B cell (primary cell): Measurements from ENCODE around the gene C20orf204. TPM values are rescaled to one million over a fixed set of nuclear protein-coding genes. Genes with fewer than 3 reads are reported as not detected.

Source experiments
- ATAC-seq: fragments of 200-7000 bp; cut with Tn5 transposase; one replicate; pipeline ENCODE4 v1.10.0; 2021; ENCODE audit warnings: low read depth, mild to moderate bottlenecking, moderate number of reproducible peaks, moderate library complexity
- CTCF ChIA-PET: fragments of 350-600 bp; sonication (Branson Sonifier 250); formaldehyde crosslinking; loops from one replicate; lab custom pipeline; 2021; ENCODE audit warnings: antibody characterized with exemption, inconsistent platforms; lab: Charles Lee
- POLR2A ChIA-PET: fragments of 350-600 bp; sonication (Branson Sonifier 250); formaldehyde crosslinking; loops from one replicate; lab custom pipeline; 2021; ENCODE audit warnings: antibody characterized with exemption; lab: Charles Lee
- DNase-seq: peaks from one replicate; pipeline ENCODE4 v3.0.0; 2013
- H2AFZ ChIP-seq: 2 replicates; pipeline ENCODE4 v1.6.1; 2012; ENCODE audit warnings: mild to moderate bottlenecking, low read depth, low read length; ENCODE audit not compliant: insufficient read depth, poor library complexity, severe bottlenecking
- H3K27ac ChIP-seq, 2 donors: 1 replicate in 1 of 2; 2 replicates in 1 of 2; pipeline ENCODE4 v1.5.1; 2012 to 2013; ENCODE audit warnings: low read length in 2 of 2, mild to moderate bottlenecking in 2 of 2, moderate library complexity in 1 of 2
- H3K27me3 ChIP-seq, 4 experiments: fragments of 200-600 bp in 1 of 4; sonication (generic) in 1 of 4; replicated peaks in 1 of 4; 1 replicate in 2 of 4; 2 replicates in 2 of 4; pipeline versions ENCODE4 v1.6.1 to v1.7.0; 2013 to 2016; ENCODE audit warnings: low read length in 3 of 4, mild to moderate bottlenecking in 2 of 4, mixed read lengths in 1 of 4, moderate library complexity in 1 of 4; ENCODE audit not compliant: insufficient read depth in 4 of 4, control insufficient read depth in 3 of 4; ENCODE audit errors: control extremely low read depth in 1 of 4
- H3K36me3 ChIP-seq, 2 experiments: replicated peaks in 1 of 2; 1 replicate in 1 of 2; 2 replicates in 1 of 2; pipeline versions ENCODE4 v1.6.1 to v1.7.1; 2013; ENCODE audit warnings: low read length in 1 of 2; ENCODE audit not compliant: insufficient read depth in 2 of 2, control insufficient read depth in 1 of 2; ENCODE audit errors: control extremely low read depth in 1 of 2, extremely low read depth in 1 of 2
- H3K4me1 ChIP-seq, 2 donors: fragments of 200-600 bp in 1 of 2; sonication (generic) in 1 of 2; 1 replicate in 1 of 2; 2 replicates in 1 of 2; pipeline versions ENCODE4 v1.5.1 to v1.6.1; 2013 to 2017; ENCODE audit warnings: low read length in 2 of 2; ENCODE audit not compliant: control insufficient read depth in 2 of 2, insufficient read depth in 2 of 2
- H3K4me2 ChIP-seq: replicated peaks from 2 replicates; pipeline ENCODE3; 2012; ENCODE audit warnings: mild to moderate bottlenecking, low read depth, low read length; ENCODE audit not compliant: poor library complexity, severe bottlenecking
- H3K4me3 ChIP-seq, 5 experiments: fragments of 200-600 bp in 1 of 5; sonication (generic) in 1 of 5; 1 replicate in 3 of 5; 2 replicates in 2 of 5; pipeline versions ENCODE4 v1.5.1 to v1.7.0; 2011 to 2016; ENCODE audit warnings: low read length in 4 of 5, mild to moderate bottlenecking in 4 of 5, low read depth in 2 of 5, control low read depth in 1 of 5, moderate library complexity in 1 of 5; ENCODE audit not compliant: insufficient read depth in 1 of 5; ENCODE audit errors: control extremely low read depth in 1 of 5, extremely low read depth in 1 of 5
- H3K79me2 ChIP-seq: fragments of 200-600 bp; sonication (generic); one replicate; pipeline ENCODE4 v1.6.0; 2016; ENCODE audit warnings: low read length; ENCODE audit not compliant: control insufficient read depth, insufficient read depth
- H3K9ac ChIP-seq: fragments of 200-600 bp; sonication (generic); 2 replicates; pipeline ENCODE4 v1.6.1; 2017; ENCODE audit warnings: mild to moderate bottlenecking, low read length, moderate library complexity
- H3K9me3 ChIP-seq, 3 donors: one replicate each; pipeline versions ENCODE4 v1.6.1 to v1.7.1; 2013; ENCODE audit warnings: low read length in 2 of 3; ENCODE audit not compliant: control insufficient read depth in 2 of 3, insufficient read depth in 1 of 3; ENCODE audit errors: control extremely low read depth in 1 of 3
- H4K20me1 ChIP-seq: 2 replicates; pipeline ENCODE4 v1.6.0; 2012; ENCODE audit warnings: mild to moderate bottlenecking, low read length; ENCODE audit not compliant: insufficient read depth, control insufficient read depth, poor library complexity, severe bottlenecking
- H3K27ac Mint-ChIP-seq: one replicate; pipeline ENCODE4 v1.8.0; 2021; ENCODE audit warnings: mixed read lengths
- H3K27me3 Mint-ChIP-seq: one replicate; pipeline ENCODE4 v1.8.0; 2021; ENCODE audit warnings: mixed read lengths
- H3K4me1 Mint-ChIP-seq: one replicate; pipeline ENCODE4 v1.8.0; 2021; ENCODE audit warnings: mixed read lengths
- H3K4me3 Mint-ChIP-seq: one replicate; pipeline ENCODE4 v1.8.0; 2021; ENCODE audit warnings: mixed read lengths
- H3K9me3 Mint-ChIP-seq: one replicate; pipeline ENCODE4 v1.8.0; 2022; ENCODE audit warnings: mixed read lengths; ENCODE audit not compliant: insufficient read depth
- CTCF ChIP-seq: fragments of 200-600 bp; IDR thresholded peaks from one replicate; pipeline ENCODE4 v1.8.0; 2022; ENCODE audit warnings: antibody characterized with exemption, mild to moderate bottlenecking
- EZH2 ChIP-seq: IDR thresholded peaks from 2 replicates; pipeline ENCODE4 v1.6.1; 2012; ENCODE audit warnings: borderline replicate concordance, low read depth, mild to moderate bottlenecking, moderate library complexity, low read length; ENCODE audit not compliant: insufficient read depth, poor library complexity, severe bottlenecking
- WGBS: methylation state at CpG from one replicate; pipeline ENCODE4 v1.1.5; 2013; ENCODE audit warnings: missing lambda C conversion rate; ENCODE audit not compliant: insufficient coverage; 5-methylcytosine and 5-hydroxymethylcytosine counted together
- intact Hi-C: fragments of 100-400 bp; cut with micrococcal nuclease; formaldehyde crosslinking; loops from one replicate; pipeline ENCODE4 v1.10.0; 2022
- polyA plus RNA-seq: library from polyadenylated mRNA; depleted of rRNA; stranded (reverse); fragments of >200 nt; gene quantifications from 2 replicates; pipeline ENCODE4 v1.2.3, GENCODE V29; 2012
- total RNA-seq, 2 donors: library from RNA; stranded (reverse); fragments of 120-200 nt in 1 of 2; gene quantifications; 1 replicate in 1 of 2; 2 replicates in 1 of 2; pipeline versions ENCODE4 v1.2.3 to v1.2.4, GENCODE V29; 2013 to 2022

The C20orf204 gene
- total and polyA plus RNA-seq, 2 donors (not counting 1 experiment from before 2014, with no cell fraction given): 0.24 to 2.5 TPM

GRCh38 chr20:64070244-64070993, 34.4 kb downstream of the C20orf204 start:
- Histone ChIP-seq H2AFZ (no peak overlapping the region), H3K4me1 (peaks cover 38 to 83% of the 10 kb centered on the region in 2 donors), H3K4me3 (no peak overlapping the region), H3K79me2 (peaks cover 25% of the 10 kb centered on the region), H3K4me2 (no peak overlapping the region), H4K20me1 (peaks cover 55% of the 10 kb centered on the region), H3K36me3 (peaks cover 0 to 38% of the 10 kb centered on the region in 2 experiments), H3K9me3 (no peaks in the 10 kb centered on the region), H3K27me3 (no peaks in the 10 kb centered on the region), H3K27ac (no peak overlapping the region), H3K9ac (no peak overlapping the region)
- Mint-ChIP-seq H3K27ac (no peak overlapping the region), H3K9me3 (no peaks in the 10 kb centered on the region), H3K4me3 (no peak overlapping the region), H3K27me3 (no peaks in the 10 kb centered on the region), H3K4me1 (peaks cover 59% of the 10 kb centered on the region)
- ChIA-PET POLR2A (interaction anchor here (0.7 to 2.5 kb wide), 2 partner anchors 8 to 51 kb away, joined by 6 to 19 read pairs; partner anchors contain the start of genes OPRL1 and RGS19), CTCF (interaction anchor here (0.7 to 2.3 kb wide), 9 partner anchors 8 to 50 kb away, joined by 4 to 10 read pairs (median 8); partner anchors contain the start of gene LKAAEAR1)
- intact Hi-C loops: no loop called here
- 97% methylated on average over 27 of the region's 31 CpGs for WGBS
- TF ChIP-seq CTCF (no peak), EZH2 (no peak)
- DNase-seq (no peak), ATAC-seq (no peak)
